Measurements from ENCODE around the gene TEX2. TPM values are rescaled to one million over a fixed set of nuclear protein-coding genes. Genes with fewer than 3 reads are reported as not detected.

Gene TEX2
- total RNA-seq, 1 experiment from 2014 or later: 20.1 TPM

DNA sequence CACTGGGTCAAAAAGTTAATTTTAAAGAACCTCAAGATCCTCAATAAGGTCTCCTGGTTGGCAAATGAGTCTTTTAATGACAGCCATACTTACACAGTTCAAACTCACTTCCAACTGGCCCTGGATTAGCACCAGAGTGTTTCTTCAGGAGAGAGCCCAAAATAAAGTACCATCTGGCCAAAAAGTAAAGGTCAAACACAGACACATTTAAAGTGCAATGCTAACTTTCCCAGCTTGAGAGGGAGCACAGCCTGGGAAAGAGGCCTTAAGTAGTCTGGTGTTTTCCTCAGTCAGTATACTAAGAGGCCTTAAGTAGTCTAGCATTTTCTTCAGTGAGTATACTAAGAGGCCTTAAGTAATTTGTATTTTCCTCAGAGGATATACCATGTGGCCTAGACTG is 86.5 kb downstream of the TEX2 start:
- no TSS peak for BruUV-seq (replicated peaks)
- no peaks in the 10 kb centered on the region for H3K27me3 ChIP-seq (ENCODE audit: control insufficient read depth, insufficient read depth, low read length)
- TF ChIP-seq REST (IDR thresholded peaks at IDR 0.05; ENCODE audit: insufficient read depth in 1 of 2, low read depth in 2 of 2, low read length in 1 of 2): no peak
- no peak for TF ChIP-seq POLR2AphosphoS5 (IDR thresholded peaks at IDR 0.05; ENCODE audit: low read depth, low read length)
- POLR2A ChIA-PET: no interaction called here
- in situ Hi-C loops (cut with HindIII; ENCODE audit: low pct_unique_long_range_greater_than_20kb, low sequenced_read_pairs) (no loop called here), intact Hi-C loops (cut with micrococcal nuclease; ENCODE audit: unreplicated experiment) (no loop called here)
- no peak for ATAC-seq
- no peaks in the 10 kb centered on the region for H3K4me1 ChIP-seq (ENCODE audit: control insufficient read depth, insufficient read depth, low read length)
- no peaks in the 10 kb centered on the region for H3K9me3 ChIP-seq (ENCODE audit: control insufficient read depth, insufficient read depth, low read depth, low read length)
- H3K4me3 ChIP-seq (ENCODE audit: low read depth in 2 of 2, low read length in 2 of 2): no peak overlapping the region
- H3K27ac ChIP-seq (ENCODE audit: low read length): no peak overlapping the region
- CTCF ChIA-PET: no interaction called here
- H3K36me3 ChIP-seq (ENCODE audit: control insufficient read depth, insufficient read depth, low read length): no peaks in the 10 kb centered on the region
- DNase-seq (ENCODE audit: low read depth, low spot score): no peak

DNA sequence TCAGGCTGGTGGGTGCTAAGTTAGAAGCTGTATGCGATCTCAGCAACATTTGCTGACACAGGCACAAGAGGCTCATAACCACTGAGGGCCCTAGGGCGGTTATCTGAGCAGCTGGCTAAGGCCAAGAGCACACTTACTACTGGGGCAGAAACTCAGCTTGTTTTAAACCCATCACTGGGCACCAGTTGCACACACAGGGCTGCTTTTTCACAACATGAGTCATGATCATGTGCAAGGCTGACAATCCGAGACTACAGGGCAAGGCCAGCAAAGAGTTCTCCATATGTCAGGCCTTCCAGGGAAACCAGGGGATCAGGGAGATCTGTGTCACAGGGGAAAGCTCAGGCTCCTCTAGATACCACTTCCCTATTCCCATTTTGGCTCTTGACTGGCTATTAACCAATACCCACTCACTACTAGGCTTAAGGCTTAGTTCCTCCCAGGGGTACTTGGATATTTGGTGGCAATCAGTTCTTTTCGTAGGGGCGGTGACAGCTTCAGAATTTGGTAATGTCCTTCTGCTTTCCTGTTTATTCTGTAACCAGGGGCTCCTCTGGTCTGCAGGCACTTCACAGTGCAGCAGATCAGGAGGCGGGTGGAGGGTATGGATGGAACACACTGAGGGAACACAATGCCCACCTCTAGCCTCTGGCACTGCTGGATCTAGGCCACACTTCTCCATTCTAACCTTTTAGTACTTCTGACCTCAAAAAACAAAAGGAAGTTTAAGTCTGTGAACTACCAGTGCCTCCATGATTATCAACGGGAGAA is 88.2 kb downstream of the TEX2 start:
- Histone ChIP-seq H3K4me1 (ENCODE audit: control insufficient read depth, insufficient read depth, low read length) (no peaks in the 10 kb centered on the region), H3K27ac (ENCODE audit: low read length) (no peak overlapping the region), H3K36me3 (ENCODE audit: control insufficient read depth, insufficient read depth, low read length) (no peaks in the 10 kb centered on the region), H3K4me3 (ENCODE audit: low read depth in 2 of 2, low read length in 2 of 2) (no peak overlapping the region), H3K9me3 (ENCODE audit: control insufficient read depth, insufficient read depth, low read depth, low read length) (no peaks in the 10 kb centered on the region), H3K27me3 (ENCODE audit: control insufficient read depth, insufficient read depth, low read length) (no peaks in the 10 kb centered on the region)
- TF ChIP-seq, protein P1, sequence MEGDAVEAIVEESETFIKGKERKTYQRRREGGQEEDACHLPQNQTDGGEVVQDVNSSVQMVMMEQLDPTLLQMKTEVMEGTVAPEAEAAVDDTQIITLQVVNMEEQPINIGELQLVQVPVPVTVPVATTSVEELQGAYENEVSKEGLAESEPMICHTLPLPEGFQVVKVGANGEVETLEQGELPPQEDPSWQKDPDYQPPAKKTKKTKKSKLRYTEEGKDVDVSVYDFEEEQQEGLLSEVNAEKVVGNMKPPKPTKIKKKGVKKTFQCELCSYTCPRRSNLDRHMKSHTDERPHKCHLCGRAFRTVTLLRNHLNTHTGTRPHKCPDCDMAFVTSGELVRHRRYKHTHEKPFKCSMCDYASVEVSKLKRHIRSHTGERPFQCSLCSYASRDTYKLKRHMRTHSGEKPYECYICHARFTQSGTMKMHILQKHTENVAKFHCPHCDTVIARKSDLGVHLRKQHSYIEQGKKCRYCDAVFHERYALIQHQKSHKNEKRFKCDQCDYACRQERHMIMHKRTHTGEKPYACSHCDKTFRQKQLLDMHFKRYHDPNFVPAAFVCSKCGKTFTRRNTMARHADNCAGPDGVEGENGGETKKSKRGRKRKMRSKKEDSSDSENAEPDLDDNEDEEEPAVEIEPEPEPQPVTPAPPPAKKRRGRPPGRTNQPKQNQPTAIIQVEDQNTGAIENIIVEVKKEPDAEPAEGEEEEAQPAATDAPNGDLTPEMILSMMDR (IDR thresholded peaks at IDR 0.05): no peak
- TF ChIP-seq POLR2AphosphoS5 (IDR thresholded peaks at IDR 0.05; ENCODE audit: low read depth, low read length) (no peak), SIN3A (IDR thresholded peaks at IDR 0.05; ENCODE audit: borderline replicate concordance, insufficient read depth, low read depth, low read length) (no peak), TCF7L2 (IDR thresholded peaks at IDR 0.05; ENCODE audit: low read depth, low read length) (no peak), REST (IDR thresholded peaks at IDR 0.05; ENCODE audit: insufficient read depth in 1 of 2, low read depth in 2 of 2, low read length in 1 of 2) (no peak)
- ChIA-PET POLR2A (no interaction called here), CTCF (no interaction called here)
- in situ Hi-C loops (cut with HindIII; ENCODE audit: low pct_unique_long_range_greater_than_20kb, low sequenced_read_pairs): no loop called here
- no peak for ATAC-seq
- DNase-seq (ENCODE audit: low read depth, low spot score): no peak
- BruUV-seq (replicated peaks): no TSS peak
- intact Hi-C loops (cut with micrococcal nuclease; ENCODE audit: unreplicated experiment): no loop called here

Measured in Panc1 (cell line).